ENCODE data around the gene HMBS. TPM values are rescaled to one million over a fixed set of nuclear protein-coding genes. Genes with fewer than 3 reads are reported as not detected.

Gene HMBS
- total and polyA plus RNA-seq, 8 donors, result 3.8 to 25.0 (median 15.9) TPM; not detected in 1

DNA sequence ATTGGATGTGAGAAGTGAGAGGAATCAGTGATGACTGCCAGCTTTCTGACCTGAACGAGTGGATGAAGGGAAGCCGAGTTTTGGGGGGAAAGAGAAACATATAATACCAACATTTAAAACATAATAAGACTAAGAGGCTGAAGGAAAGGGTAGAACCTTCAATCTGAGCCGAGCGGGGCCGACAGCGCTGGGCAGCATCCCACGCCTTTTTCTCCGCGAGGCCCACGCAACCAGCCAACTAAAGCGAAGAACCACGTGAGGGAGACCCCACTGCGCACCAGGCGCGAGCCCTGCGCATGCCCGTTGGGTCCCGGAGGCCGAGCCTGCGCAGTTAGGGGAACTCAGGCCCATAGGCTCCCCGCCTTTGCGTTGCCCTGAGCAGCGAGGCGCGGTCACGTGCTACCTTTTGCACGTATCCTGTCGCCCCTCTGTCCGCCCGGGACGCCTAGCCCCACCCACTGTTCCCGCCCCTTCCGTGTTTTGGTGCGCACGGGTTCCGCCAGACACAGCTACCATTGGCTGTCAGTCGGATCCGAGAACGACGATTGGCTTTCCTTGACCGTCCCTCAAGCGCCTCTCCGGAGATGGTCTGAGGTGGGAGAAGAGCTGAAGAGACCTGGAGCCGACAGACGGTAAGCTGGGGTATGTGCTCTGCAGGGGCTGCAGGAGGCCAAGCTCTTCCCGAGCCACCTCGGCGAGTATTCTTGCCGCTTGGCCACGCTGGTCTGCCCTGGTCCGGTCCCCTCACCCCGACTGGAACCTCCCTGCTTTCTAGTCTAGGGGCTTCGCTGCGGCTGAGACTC, 36.5 kb downstream of the HMBS start, which contains the start of gene HINFP:
HINFP (plus strand) TSS at position 573 of the 803 bp plus-strand sequence. CDS start 5,365 bp downstream, outside the sequence.
- intact Hi-C loops (cut with DNase I; ENCODE audit: low total_unique reads), result no loop called here
- H3K27ac ChIP-seq, result peak within 1 kb of the TSS; percentile 80 to 89 (median 87)
- peaks cover 4 to 44% (median 32%) of the 10 kb centered on the region in 4 donors for H3K36me3 ChIP-seq
- peak within 1 kb of the TSS; percentile 79 to 90 (median 86) for H3K4me3 ChIP-seq
- peak; percentile 100 for DNase-seq
- peaks cover 16 to 52% (median 35%) of the 10 kb centered on the region in 4 donors for H3K4me1 ChIP-seq
- TF ChIP-seq EP300 (IDR thresholded peaks at IDR 0.05) (no peak), POLR2AphosphoS5 (IDR thresholded peaks at IDR 0.05) (peak; percentile 47 to 96 (median 88)), POLR2A (IDR thresholded peaks at IDR 0.05) (no peak)
- TF ChIP-seq, protein P1, sequence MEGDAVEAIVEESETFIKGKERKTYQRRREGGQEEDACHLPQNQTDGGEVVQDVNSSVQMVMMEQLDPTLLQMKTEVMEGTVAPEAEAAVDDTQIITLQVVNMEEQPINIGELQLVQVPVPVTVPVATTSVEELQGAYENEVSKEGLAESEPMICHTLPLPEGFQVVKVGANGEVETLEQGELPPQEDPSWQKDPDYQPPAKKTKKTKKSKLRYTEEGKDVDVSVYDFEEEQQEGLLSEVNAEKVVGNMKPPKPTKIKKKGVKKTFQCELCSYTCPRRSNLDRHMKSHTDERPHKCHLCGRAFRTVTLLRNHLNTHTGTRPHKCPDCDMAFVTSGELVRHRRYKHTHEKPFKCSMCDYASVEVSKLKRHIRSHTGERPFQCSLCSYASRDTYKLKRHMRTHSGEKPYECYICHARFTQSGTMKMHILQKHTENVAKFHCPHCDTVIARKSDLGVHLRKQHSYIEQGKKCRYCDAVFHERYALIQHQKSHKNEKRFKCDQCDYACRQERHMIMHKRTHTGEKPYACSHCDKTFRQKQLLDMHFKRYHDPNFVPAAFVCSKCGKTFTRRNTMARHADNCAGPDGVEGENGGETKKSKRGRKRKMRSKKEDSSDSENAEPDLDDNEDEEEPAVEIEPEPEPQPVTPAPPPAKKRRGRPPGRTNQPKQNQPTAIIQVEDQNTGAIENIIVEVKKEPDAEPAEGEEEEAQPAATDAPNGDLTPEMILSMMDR (IDR thresholded peaks at IDR 0.05), result no peak
- 0 to 1% (median 0%) methylated on average over 34 to 54 of the region's 54 CpGs for WGBS, 5 donors
- H3K27me3 ChIP-seq, result no peaks in the 10 kb centered on the region
- no peaks in the 10 kb centered on the region for H3K9me3 ChIP-seq

DNA sequence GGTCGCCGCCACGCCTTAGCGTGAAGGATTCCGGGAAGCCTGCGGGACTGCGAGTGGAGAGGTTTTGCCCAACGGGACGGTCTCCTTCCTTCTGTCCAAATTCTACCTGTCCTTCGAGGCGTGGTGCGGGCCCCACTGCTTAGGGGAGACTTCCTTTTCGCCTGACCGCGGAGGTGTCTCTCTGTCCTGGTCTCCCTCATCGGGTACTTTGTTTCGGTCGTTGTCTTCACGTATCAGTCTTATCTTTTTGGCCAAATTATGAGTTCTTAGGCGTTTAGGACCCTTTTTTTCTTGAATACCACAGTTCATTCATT, 37.1 kb downstream of the HMBS start:
- TF ChIP-seq, protein P1 (IDR thresholded peaks at IDR 0.05), result no peak
- TF ChIP-seq POLR2A (IDR thresholded peaks at IDR 0.05) (no peak), POLR2AphosphoS5 (IDR thresholded peaks at IDR 0.05) (no peak), EP300 (IDR thresholded peaks at IDR 0.05) (no peak)
- H3K4me1 ChIP-seq, result peaks cover 16 to 56% (median 38%) of the 10 kb centered on the region in 4 donors
- no peak for DNase-seq
- peak overlapping the region; percentile 80 to 89 (median 86) for H3K27ac ChIP-seq
- no peaks in the 10 kb centered on the region for H3K27me3 ChIP-seq
- H3K4me3 ChIP-seq, result peak overlapping the region; percentile 79 to 90 (median 86)
- WGBS, 5 donors, result 0 to 1% (median 0%) methylated on average over 16 to 20 of the region's 20 CpGs
- intact Hi-C loops (cut with DNase I; ENCODE audit: low total_unique reads), result no loop called here
- no peaks in the 10 kb centered on the region for H3K9me3 ChIP-seq
- H3K36me3 ChIP-seq, result peaks cover 0 to 38% (median 28%) of the 10 kb centered on the region in 4 donors

DNA sequence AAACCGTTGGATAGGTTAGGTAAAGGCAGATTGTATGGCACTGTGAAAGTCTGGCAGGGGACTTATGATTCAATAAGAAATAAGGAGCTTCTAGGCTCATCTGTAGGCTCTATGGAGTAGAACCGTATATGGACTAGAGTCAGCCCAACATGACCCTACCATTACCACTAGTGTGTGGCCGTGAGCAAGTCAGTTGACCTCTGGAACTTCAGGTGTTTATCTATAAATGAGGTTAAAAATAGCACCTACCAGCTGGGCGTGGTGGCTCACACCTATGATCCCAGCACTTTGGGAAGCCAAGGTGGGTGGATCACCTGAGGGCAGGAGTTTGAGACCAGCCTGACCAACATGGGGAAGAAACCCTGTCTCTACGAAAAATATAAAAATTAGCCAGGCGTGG, 41.1 kb downstream of the HMBS start:
- Histone ChIP-seq H3K4me3 (no peak overlapping the region), H3K27me3 (no peaks in the 10 kb centered on the region), H3K4me1 (peaks cover 10 to 51% (median 36%) of the 10 kb centered on the region in 4 donors), H3K27ac (no peak overlapping the region), H3K36me3 (peaks cover 4 to 63% (median 57%) of the 10 kb centered on the region in 4 donors), H3K9me3 (no peaks in the 10 kb centered on the region)
- TF ChIP-seq EP300 (IDR thresholded peaks at IDR 0.05), result no peak
- no peak for TF ChIP-seq POLR2A (IDR thresholded peaks at IDR 0.05)
- TF ChIP-seq, protein P1 (IDR thresholded peaks at IDR 0.05), result no peak
- TF ChIP-seq POLR2AphosphoS5 (IDR thresholded peaks at IDR 0.05), result no peak
- intact Hi-C loops (cut with DNase I; ENCODE audit: low total_unique reads), result no loop called here
- no peak for DNase-seq
- WGBS, 5 donors, result 63 to 79% (median 73%) methylated on average over 6 of the region's 6 CpGs

DNA sequence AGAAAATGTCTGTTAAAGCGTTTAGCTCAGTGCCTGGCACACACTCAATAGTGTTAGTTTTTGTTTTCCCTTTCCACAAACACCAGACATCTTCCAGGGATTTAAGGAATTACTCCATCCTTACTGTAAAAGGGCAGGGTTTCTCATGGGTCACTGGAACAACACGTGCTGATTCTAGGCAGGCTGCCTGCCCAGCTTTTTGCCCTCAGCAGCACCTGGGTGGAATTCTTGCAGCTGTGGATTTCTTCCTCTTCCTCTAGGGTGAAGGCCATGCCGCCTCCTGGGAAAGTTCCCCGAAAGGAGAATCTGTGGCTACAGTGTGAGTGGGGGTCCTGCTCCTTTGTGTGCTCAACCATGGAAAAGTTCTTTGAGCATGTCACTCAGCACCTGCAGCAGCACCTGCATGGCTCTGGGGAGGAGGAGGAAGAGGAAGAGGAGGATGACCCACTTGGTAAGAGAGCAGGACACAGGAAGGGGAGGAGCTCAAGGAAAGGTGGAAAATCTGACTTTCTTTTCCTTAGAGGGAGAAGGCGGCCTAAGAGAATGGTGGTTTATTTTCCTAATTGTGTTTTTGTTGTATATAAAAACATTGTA, 42.1 kb downstream of the HMBS start:
- H3K27ac ChIP-seq, result peak overlapping the region in 4 of 5 donors; percentile 4 to 62 (median 14)
- H3K4me1 ChIP-seq, result peaks cover 9 to 49% (median 33%) of the 10 kb centered on the region in 4 donors
- H3K9me3 ChIP-seq, result no peaks in the 10 kb centered on the region
- DNase-seq, result no peak
- H3K27me3 ChIP-seq, result no peaks in the 10 kb centered on the region
- TF ChIP-seq, protein P1 (IDR thresholded peaks at IDR 0.05), result no peak
- TF ChIP-seq POLR2AphosphoS5 (IDR thresholded peaks at IDR 0.05) (no peak), EP300 (IDR thresholded peaks at IDR 0.05) (no peak), POLR2A (IDR thresholded peaks at IDR 0.05) (no peak)
- intact Hi-C loops (cut with DNase I; ENCODE audit: low total_unique reads), result no loop called here
- no peak overlapping the region for H3K4me3 ChIP-seq
- WGBS, 5 donors, result 48 to 61% (median 58%) methylated on average over 5 of the region's 5 CpGs
- peaks cover 14 to 73% (median 66%) of the 10 kb centered on the region in 4 donors for H3K36me3 ChIP-seq
